Activated naive CD4-positive, alpha-beta T cell treated with Interleukin-2 at 50 U/mL for 16 hours (primary cell): Measurements from ENCODE around the gene COL18A1.
"Not testable (repeated sequence)": the region's sequence is repeated elsewhere in the genome, so short reads cannot be mapped to it uniquely, and the experiment has no call there.

Experiments used
- DNase-seq: peaks from one replicate; pipeline ENCODE4 v3.0.0-alpha.2; 2020

Gene COL18A1

GRCh38 chr21:45442686-45443594 lies 38.0 kb downstream of the COL18A1 start:
- not testable (repeated sequence) for DNase-seq

- no peak for DNase-seq
These were observed 38.7 kb downstream of the COL18A1 start for GRCh38 chr21:45443595-45444181.

- DNase-seq, result no peak
These were observed 39.4 kb downstream of the COL18A1 start for GRCh38 chr21:45444385-45444784.

DNA sequence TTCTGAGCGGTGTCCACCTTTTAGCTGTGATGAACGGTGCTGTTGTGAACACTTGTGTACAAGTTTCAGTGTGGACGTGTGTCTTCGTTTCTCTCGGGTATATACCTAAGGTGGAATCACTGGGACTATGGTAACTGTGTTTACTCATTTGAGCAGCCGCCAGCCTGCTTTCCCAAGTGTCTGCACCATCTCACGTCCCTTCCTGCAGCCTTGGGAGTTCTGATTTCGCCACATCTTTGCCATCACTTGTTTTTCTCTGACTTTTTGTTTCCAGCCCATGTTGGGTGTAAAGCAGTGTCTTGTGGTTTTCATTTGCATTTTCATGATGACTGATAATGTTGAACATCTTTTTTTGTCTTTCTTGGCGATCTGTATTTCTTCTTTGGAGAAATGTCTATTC lies 40.4 kb downstream of the COL18A1 start:
- no peak for DNase-seq

DNA sequence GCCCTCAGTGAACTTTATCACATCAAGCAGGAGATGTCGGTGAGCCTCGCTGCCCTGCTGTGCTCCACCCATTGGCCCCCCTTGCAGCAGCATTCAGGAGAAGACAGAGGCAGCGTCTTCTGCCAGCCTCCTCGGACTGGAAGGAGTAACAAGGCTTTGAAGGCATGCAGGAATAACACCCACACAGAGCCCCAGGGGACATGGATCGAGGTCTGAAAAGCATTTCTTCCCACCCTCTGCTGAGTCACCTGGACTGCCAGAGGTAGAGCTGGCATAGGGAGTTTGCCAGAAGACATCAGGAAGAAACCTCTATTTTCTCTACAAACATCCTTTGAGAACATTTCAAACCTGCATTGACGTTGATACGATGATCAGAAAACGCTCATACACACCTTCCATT lies 42.9 kb downstream of the COL18A1 start:
- no peak for DNase-seq

- DNase-seq, result no peak
These were observed 43.4 kb downstream of the COL18A1 start for GRCh38 chr21:45448283-45448809.

GRCh38 chr21:45448810-45449657 lies 44.1 kb downstream of the COL18A1 start:
- DNase-seq, result no peak

DNA sequence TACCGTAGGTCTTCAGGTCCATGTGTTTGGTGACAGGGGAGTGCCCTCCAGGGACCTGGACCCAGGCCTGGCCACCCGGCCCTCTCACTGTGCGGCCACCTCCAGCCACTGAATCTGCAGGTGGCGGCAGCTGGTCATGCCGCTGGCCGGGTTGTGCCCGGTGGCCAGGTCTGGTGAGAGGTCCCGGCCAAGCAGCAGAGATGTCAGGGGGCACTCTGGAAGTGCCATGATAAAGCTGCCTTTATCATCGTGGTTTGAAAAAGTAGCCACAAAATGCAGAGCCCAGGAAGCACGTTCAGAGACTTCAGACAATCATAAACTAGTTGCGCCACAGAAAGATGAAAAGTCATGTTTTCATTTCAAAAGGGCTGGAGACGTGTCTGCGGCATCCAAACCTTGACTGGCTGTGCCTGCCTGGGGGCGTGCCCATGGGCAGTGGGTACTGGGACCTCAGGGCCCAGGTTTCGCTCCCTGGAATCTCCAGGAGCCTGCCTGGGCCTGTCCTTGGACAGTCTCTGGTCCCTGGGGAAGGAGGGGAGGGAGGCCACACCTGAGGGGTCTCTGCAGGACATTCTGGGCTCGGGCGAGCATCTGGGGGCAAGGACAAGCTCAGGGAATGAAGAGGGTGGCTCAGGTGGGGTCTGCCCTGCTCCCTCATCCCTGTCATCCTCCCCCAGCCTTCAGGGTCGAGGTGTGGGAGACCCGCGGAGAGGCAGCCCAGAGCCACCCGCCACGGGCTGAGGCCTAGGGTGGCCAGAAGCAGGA lies 44.9 kb downstream of the COL18A1 start:
- DNase-seq, result no peak

DNA sequence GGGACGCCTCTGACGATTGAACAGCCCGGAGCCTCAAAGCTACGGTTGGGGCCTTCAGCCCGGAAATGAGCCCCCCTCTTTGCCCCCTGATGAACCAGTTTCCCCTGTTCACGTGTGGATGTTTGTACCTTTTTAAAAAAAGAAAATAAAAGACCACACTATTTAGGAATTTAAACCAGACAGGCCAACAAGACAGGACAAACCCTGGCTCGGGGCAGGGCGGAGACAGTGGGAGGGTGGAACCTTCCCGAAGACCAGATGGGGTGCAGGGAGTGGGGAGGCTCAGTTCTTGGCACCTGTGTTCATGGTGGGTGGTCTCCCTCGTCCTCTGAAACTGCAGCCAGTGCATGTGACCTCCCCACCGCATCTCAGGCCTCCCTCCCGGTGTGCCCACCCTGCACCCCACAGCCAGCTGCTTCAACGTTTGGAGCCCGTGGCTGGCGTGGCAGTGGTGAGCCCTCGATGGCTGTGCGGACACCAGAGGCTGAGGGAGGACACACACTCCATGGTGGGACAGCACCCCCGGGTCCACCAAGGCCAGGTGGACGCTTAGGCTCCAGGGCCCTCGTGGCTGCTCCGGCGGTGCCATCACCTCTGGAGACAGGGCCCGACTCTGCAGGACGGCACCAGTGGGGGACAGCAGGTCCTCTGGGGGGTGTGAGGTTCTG lies 45.6 kb downstream of the COL18A1 start:
- no peak for DNase-seq

- DNase-seq, result no peak
These were observed 46.3 kb downstream of the COL18A1 start for GRCh38 chr21:45451091-45451740.

GRCh38 chr21:45451771-45452182 lies 46.8 kb downstream of the COL18A1 start:
- no peak for DNase-seq

GRCh38 chr21:45452696-45453307 lies 47.8 kb downstream of the COL18A1 start:
- DNase-seq, result no peak

DNA sequence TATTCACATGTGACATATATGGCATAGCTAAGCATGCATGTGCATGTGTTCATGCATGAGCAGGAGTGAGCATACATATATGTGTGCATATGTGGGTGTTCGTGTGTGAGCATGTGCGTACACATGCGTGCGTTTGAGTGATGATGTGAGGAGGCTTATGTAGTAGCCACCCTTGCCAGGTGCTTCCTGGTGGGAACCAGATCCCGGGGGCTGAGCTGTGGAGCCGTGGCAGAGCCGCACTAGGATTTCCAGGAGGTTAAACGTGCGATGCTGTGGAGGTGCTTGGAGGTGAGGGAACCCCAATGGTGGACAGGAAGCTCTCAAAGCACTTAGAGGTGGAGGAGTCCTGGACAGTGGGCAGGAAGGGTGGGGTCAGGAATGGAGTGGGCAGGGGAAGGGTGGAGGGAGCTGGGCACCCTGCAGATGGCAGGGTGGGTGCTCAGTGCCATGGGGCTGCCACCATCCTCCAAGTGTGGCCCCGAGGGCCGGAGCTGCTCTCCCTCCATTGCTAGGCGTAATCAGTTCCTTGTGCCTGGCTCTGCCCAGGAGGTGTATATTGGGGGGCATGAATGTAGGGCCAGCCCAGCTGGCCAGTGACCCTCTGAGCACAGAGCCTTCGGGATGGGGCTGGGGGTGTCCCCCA lies 48.5 kb downstream of the COL18A1 start:
- no peak for DNase-seq

- no peak for DNase-seq
These were observed 49.3 kb downstream of the COL18A1 start for GRCh38 chr21:45454060-45454925.

GRCh38 chr21:45454926-45455673 lies 50.1 kb downstream of the COL18A1 start:
- no peak for DNase-seq

GRCh38 chr21:45455674-45456583 lies 51.0 kb downstream of the COL18A1 start:
- DNase-seq, result no peak

GRCh38 chr21:45456584-45457160 lies 51.7 kb downstream of the COL18A1 start:
- no peak for DNase-seq
